DMS79 (cell line): Measurements from ENCODE around the gene RPS23.

ENCODE experiments used
- DNase-seq: peaks from one replicate; lab custom pipeline; 2025; lab: John Stamatoyannopoulos, UW

The RPS23 gene

DNA sequence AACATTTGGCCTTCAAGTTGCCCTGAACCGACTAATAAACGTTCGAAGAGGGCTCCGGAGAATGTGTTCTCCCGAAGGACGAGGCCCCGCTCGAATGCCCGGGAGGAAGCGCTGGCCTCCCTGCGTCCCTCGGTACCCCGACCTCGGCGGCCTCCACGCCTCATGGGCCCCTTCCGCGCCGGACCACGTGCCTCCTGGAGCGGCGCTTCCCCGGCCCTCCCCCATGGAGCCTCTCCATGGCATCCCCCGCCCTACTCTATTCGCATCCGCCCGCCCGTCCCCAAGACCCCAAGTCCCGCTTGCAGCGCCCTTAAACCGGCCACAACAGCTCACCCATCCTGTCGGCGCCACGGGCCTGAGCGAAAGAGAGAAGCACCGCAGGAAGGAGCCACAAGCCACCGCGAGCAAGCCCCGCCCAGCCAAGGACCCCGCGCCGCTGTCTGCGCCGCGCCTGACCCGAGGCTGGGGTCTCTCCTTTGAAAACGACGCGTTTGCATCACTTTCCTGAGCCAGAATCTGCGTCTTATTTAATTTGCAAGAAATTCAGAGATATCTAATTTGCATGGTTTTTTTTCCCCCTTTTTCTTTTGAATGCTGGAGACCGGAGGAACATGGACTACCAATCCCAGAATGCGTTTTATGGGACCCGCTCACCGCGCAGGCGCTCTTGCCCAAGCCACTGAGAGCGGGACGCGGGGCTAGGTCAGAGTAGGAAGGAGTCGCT is at the start of gene RPS23:
Gene RPS23 (minus strand): TSS at position 368 of the 724 bp plus-strand sequence. CDS start 31 bp downstream, at position 337.
- peak; percentile 54 for DNase-seq

DNA sequence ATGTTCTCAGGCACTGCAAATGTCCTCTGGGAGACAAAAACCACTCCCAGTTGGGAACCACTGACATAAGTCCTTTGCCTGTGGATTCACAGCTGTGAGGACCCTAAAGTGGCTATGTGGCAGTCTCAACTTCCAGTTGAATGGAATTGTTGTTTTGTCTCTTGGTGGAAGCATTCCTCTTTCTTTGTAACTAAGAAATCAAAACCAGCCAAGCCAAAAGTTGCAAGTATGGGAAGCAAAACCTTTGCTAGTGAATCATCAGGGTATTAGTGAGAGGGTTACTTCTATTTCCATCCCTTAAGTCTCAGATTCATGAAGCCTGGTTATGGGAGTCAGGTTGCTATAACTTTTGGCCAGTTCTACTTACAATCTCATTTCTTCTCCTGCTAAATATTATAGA is 49.8 kb upstream of the RPS23 start:
- no peak for DNase-seq

DNA sequence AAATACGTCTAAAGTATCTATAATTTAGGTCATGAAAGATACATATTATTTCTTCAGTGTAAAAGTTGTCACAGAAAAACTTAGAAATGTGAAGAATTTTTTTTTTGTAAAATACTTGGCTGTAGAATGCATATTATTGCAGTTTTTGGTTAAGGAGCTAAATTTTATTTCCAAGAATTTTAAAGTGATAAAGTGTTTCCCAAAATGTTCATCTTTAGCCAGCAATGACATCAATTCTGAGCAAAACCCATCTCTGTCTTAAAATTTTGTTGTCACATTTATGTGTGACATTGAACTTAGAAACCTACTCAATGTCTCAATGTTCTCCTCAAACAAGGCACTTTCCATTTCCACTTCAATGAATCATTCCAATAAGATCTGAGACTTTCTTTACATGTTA is 47.8 kb upstream of the RPS23 start:
- no peak for DNase-seq

DNA sequence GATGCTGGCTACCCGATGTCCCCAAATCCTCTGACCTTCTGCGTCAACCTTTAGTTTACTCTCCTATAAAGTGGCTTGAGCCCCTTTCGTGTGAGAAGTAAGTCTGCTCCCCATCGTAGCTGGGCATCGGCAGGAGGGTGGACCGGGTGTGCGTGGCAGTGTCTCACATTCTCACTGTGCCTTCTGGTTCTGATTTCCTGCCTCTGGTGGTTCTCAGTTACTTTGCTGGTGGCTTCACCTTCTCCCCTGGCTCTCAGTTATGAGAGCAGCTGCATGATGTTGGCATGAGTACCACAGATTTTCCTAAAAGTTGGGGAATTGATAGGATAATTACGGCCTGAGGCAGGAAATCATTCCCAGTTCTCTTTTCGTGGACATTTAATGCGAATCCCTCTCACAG is 47.0 kb upstream of the RPS23 start:
- DNase-seq = no peak

DNA sequence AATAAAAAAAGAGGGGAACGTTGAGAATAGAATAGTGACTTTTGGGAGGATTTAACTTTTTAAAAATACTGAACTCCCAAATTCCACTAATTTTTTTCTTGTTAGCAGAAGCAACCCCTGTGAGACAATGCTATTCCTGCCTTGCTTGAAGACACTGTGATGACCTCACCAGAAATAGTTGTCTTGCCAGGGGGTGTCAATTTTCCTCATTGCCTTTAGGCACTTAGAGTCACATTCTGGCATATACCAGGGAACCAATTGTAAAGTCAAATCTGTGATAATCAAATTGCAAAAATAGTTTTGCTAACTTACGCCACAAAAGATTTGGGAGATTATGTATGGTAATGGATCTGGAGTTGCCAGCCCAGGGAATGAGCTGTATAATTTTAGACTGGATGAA is 42.8 kb upstream of the RPS23 start:
- no peak for DNase-seq

DNA sequence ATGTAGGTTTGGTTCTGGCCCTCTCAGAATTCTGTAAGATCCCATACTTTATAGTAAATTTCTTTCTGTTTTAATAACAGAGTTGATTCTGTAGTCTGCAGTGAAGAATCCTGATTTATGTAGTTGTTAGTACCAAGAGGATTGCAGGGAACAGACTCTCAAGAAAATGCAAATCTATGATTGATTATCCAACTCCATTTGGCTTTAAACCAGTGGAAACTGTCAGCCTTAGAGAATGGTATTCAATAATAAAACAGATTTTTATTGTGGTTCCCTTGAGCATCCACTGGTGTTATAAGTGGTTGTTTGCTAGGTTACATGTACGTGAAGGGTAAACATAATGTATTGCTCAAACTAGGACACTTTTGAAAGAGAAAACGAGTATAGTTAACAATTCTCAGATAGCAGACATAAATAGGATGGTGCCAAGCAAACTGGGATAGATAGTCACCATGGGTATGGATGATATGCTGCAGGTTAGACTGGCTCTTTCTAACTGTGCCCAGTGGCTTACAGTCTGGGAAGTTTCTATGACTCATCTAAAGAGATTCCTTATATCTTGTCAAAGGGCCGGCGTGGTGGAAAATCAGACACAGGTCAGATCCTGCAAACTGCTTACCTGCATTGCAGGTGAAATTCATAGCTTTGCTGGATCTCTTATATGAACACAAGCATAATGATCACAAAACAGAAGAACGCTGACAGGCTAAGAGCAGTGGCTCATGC is 41.7 kb upstream of the RPS23 start:
- no peak for DNase-seq

DNA sequence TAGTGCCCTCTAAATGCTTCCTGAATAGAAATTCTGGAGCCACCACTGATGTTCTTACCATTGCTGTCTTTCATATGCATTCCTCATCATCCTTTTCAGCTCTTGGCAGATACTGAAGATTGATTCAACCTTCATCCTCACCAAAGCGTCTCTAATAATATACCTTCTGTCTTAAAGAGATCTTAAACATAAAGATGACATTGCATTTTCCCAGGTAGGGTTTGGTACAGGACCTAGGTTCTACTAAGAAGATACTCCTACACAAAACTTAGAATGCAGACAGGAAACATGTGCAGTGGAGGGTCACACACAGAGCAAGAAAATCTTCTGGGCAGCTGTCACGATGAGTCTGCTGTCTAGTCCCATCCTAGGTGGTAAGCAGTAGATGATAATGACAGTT is 41.0 kb upstream of the RPS23 start:
- DNase-seq = no peak

DNA sequence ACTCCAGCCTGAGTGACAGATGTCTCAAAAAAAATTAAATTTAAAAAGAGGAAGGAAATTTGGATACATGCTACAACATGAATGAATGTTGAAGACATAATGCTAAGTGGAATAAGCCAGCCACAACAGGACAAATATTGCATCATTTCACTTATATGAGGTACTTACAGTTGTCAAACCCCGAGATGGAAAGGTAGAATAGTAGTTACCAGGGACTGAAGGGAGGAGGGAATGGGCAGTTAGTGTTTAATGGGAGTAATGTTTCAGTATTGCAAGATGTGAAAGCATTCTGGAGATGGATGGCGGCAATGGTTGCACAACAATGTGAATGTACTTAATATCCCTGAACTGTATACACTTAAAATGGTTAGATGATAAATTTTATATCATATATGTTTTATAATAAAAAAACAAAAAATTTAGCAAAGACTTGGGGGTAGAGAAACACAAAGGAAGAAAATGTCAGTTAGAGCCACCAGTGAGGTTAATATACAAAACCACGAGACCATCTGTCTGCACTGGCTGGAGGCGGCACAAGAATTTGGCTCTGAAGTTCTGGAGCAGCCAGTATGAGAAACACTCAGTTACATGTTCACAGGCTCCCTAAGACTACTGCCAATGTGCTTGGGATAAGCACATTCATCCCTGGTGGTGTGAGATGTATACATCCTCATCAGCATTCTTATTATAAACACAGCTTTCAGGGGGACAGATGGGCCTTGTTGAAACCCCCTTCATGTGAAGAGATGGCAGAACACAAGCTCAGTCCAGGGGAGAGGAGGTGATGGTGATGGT is 37.0 kb upstream of the RPS23 start:
- no peak for DNase-seq

DNA sequence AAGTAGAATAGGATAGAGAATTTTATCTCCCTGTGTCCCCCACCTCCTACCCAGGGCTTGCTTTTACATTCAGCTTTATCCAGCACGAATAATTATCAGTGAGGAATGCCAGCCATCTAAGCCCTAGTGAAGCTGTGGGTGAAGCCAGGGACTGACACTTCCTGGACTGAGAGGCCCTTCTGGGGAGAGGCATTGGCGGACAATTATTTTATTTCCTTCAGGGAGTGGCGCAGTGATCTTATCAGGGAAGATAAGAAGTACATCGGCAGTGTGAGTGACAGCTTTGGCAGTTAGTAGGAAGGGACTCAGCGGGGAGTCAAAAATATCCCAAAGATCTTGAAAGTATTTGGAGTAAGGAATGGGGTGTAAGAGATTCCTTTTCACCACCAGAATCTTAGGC is 34.9 kb upstream of the RPS23 start:
- no peak for DNase-seq

DNA sequence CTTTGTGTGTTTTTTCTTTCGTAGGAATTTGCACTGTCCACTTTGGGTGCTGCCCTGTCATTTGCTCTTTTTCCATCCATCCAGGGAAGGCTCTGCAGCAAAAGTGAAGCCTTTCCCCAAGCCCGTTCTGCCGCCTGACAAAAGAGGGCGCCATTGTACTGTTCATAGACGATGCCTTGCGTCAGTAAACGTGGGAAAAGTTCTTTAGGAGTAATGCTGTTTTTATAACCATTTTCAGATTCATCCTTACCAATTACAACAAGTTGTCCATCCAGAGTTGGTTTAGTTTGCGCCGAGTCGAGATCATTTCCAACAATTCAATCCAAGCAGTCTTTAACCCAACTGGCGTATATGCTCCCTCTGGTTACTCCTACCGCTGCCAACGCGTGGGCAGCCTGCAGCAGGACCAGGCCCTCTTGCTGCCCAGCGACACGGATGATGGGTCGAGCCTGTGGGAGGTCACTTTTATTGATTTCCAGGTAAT is 34.3 kb upstream of the RPS23 start:
- no peak for DNase-seq

DNA sequence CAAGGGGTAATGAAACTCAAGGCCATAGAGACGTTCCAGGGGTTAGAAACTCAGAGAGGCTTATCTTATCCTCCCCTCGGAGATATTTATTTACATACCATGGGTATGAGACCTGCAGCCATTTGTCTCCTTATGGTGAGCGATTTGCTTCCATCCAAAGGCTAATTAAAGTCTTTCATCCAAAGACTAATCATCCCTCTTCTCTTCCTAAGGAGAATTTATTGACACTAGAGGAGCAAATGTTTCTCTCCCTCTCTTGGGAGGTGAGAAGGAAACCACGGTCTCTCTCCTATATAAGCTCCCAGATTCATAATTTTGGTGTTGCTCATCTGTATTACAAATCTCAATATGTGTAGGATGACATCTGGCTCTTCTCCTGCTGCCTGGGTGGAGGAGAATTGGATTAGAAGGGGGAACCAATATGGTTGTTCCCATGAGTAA is 31.0 kb upstream of the RPS23 start:
- no peak for DNase-seq

DNA sequence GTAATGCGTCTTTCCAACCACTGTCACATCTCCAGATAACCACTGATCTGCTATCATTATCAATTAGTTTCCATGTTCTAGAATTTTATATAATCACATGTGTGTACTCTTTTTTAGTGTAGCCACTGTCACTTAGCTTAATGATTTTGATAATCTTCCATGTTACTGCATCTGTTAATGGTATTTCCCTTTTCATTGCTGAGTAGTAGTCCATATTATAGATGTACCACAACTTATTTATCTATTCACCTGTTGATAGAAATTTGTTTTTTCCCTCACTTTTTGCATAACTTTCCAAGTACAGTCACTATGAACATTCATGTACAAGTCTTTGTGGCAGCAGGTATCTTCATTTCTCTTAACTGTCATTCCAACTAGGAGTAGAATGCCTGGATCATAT is 30.3 kb upstream of the RPS23 start:
- DNase-seq = no peak

DNA sequence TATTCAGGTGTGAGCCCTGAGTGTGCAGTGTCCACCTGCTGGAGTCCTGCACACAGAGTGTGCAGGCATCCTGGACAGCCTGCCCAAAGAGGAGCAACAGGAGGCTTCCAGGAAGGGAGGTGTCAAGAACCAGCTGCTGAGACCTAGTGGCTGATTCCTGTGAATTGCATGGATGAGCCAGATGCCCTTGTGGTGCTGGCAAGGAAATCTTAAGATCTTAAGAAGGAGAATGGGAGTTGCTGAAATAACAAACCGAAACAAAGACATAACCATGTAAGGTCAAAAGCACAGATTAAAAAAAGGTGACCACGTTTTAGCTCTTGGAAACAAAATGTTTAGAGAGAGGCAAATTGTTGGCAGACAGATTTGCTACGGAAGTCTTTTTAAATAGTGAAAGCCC is 29.3 kb upstream of the RPS23 start:
- no peak for DNase-seq

DNA sequence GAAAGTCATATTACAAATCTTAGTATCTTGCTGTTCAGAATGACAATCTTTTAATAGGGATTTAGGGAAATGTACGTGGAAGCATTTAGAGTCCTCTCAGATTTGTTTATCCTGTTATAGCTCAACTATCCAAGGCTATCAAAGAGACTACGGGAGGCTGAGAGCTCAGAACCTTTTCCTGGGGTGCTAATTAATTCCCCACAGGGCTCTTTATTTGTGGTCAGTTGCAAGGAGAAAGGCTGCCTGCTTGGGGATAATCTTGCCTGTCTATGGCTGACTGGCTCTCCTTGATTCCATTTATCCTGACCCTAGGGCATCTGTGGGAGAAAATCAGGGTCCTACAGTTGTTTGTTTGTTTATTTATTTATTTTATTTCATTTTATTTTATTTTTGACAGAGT is 28.0 kb upstream of the RPS23 start:
- no peak for DNase-seq

DNA sequence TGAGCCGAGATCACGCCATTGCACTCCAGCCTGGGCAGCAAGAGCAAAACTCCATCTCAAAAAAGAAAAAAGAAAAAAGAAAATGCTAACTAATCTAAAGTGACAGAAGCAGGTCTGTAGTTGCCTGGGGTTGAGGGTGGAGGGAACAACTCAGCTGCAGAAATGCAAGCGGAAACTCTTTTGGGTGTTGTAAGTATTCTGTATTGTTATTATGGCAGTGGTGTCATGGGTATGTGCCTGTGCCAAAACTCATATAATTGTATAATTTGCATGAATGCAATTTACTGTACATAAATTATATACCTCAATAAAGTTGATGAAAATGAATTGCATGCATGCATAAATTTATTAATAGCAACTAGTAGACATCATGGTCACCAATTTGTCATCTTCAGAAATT is 23.0 kb upstream of the RPS23 start:
- DNase-seq = no peak

DNA sequence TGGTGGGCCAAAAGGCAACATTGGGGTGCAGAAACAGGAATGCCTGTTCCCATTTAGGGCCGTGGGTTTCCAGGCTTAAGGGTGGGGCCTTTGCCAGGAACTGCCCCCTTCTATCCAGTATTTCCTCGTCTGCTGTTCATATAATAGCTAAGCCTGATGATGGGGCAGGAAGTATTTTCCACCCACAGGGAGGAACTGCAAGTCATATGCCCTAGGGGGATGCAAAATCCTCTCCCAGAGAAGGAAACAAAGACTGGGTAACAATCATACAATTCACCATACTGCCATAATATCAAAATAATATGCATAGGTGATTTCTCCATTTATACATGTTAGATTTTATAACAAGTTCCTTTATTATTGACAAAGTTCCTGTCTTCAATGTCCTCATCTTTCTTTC is 20.5 kb upstream of the RPS23 start:
- no peak for DNase-seq

DNA sequence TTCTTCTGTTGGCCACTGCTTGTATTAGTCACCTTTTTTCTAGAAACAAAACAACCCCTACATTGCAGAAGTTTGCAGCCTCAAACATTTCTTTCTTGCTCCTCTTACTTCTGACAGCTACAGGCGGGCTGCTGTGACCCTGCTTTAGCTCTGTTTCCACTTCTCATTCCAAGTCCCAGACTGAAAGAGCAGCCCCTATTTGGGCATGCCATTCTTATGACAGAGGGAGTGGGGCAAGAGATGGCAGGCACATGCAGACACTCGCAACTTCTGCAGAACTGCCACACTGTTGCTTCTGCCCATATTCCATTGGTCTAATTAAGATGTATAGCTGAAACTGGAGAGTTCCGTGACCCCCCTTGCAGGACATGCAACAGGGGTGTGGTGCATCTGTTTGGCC is 19.6 kb upstream of the RPS23 start:
- no peak for DNase-seq

DNA sequence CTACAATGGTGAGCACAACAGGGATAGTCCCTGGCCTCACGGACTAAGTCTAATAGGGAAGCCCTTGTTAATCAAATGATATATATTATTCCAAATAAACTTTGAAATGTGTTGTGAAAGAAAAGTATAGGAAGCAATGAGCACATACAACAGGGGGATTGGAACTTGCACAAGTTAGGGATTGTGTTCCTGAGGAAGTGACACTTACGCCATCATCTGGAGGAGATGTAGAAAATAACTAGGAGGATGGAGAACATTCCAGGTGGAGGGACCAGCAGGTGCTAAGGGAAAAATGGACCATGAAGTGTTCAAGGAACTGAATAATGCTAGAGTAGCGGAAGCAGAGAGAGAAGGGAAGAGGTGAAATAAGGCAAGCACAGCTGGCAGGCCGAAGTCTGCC is 18.8 kb upstream of the RPS23 start:
- DNase-seq = no peak

DNA sequence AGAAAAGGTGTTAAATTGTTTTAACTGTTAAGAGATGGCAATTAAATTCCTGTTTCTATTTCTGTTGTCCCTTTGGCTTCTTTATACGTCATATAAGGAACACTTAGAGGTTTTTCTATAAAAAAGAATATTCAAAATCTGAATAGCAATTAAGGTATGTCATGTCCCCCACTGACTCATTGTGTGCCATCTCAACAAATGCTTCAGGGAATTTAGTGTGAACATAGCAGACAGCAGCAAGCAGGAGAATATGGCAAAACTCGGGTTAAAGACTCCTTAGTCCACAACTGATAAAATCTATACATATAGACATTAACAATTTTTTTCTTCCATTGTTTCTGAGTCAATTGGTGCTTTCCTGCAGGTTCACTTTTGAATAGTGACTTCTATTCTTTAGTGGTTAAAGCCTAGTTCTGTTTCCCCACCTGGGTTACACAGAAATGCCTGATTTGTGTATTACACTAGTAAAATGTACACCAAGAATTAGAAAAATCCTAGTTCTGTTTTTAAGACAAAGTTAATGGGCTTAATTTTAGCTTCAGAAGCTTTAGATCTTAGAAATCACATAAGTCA is 17.9 kb upstream of the RPS23 start:
- no peak for DNase-seq

DNA sequence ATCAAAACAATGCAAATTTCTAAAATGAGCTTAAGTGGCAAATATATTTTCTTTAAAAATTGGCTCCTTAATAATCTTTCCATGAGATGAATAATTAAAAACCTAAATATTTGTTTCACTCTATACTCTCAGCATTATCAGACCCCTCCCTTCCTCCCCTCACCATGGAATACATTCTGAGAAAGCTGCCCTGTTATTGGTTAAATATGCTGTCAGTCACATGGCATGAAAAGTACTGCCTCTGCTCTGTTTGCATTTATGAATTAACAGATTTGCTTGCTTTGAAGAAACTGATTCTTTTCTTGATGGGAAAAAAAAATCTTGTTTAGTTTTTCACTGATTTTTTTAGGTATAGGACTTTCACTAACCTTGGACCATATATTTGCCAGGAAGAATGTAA is 17.0 kb upstream of the RPS23 start:
- no peak for DNase-seq

DNA sequence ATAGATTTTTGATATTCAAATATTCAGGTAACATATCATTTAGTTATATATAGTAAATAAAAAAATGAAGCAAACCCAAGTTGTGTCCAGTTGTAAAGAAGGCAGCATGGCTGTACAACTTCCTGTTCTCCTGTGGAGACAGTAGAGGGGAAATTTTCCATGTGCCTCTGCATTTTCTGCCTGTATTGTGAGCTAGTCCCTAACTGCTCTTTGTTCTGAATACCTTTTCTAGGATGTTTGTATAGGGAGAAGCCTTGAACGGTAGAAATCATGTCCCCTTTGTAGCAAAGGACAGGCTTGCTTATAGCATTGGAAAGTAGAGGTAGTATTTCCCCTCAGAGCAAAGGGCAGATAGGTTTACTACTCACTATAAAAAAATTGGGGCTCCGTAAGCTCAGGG is 13.3 kb upstream of the RPS23 start:
- DNase-seq = no peak

DNA sequence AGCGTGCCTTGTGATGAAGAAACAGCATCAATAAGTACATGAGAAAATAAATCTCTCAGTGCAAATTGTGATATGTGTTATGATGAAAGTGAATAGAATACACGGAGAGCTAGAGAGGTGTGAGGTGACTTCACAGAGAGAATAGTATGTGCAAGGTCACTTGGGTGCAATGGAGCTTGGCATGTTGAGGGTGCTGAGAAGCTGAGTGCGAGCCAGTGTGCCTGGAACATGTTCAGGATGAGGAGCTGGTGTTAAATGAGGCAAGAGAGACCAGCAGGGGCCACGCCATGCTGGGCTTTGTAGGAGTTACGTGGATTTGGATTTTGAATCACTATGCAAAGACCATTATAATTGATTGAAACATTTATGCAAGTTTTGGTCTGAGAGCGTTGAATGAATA is 12.8 kb upstream of the RPS23 start:
- no peak for DNase-seq

DNA sequence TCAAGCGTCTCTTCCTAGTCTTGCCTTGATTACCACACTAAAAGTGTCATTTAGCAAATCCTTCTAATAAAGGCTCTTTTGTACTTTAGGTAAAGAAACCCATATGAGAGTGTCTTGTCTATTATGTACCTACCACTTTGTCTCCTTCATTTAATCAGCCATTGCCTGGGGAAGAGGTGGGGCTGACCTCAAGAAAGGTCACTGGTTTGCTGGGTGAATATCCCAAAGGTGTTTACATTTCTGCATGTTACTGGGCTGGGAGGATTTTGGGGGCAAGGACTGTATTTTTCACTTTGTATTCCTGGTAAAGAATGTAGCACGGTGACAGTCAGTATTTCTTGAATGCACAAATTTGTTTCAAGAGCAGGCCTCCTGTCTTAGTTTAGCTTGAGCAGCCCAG is 11.9 kb upstream of the RPS23 start:
- no peak for DNase-seq
